PC-9 (cell line): ENCODE measurements around the gene PERCC1. TPM values are rescaled to one million over a fixed set of nuclear protein-coding genes. Genes with fewer than 3 reads are reported as not detected.

Experiments
- BruUV-seq: library from RNA; stranded (reverse); fragments of 400-500 nt; replicated peaks from 2 replicates; lab custom pipeline; 2021; lab: Mats Ljungman, UMichigan
- CTCF ChIA-PET: fragments of 300-600 bp; sonication (Branson Sonifier 250); formaldehyde crosslinking; loops from one replicate; lab custom pipeline; 2022; ENCODE audit warnings: antibody characterized with exemption; lab: Charles Lee
- POLR2A ChIA-PET: fragments of 300-600 bp; sonication (Branson Sonifier 250); formaldehyde crosslinking; loops from one replicate; lab custom pipeline; 2022; ENCODE audit warnings: antibody characterized with exemption; ENCODE audit not compliant: unreplicated experiment; lab: Charles Lee
- DNase-seq, 2 experiments: peaks; one replicate each; pipeline versions ENCODE4 v3.0.0 to v3.0.0-alpha.2; 2015 to 2022; ENCODE audit warnings: mixed read lengths in 1 of 2
- H2AFZ ChIP-seq: fragments of 200-600 bp; sonication (generic); 2 replicates; pipeline ENCODE4 v1.8.1; 2017; ENCODE audit warnings: antibody characterized with exemption
- H3F3A ChIP-seq: fragments of 200-600 bp; sonication (generic); 2 replicates; pipeline ENCODE4 v1.8.1; 2017; ENCODE audit warnings: antibody characterized with exemption, mild to moderate bottlenecking, low read depth; ENCODE audit not compliant: insufficient read depth
- H3K27ac ChIP-seq: fragments of 200-600 bp; sonication (generic); 2 replicates; pipeline ENCODE4 v1.6.1; 2016; ENCODE audit warnings: mixed run types
- H3K27me3 ChIP-seq: fragments of 200-600 bp; sonication (generic); 2 replicates; pipeline ENCODE4 v1.6.1; 2016; ENCODE audit warnings: low read depth, mixed run types; ENCODE audit not compliant: insufficient read depth
- H3K36me3 ChIP-seq: fragments of 200-600 bp; sonication (generic); 2 replicates; pipeline ENCODE4 v1.6.1; 2016; ENCODE audit warnings: low read depth, mixed run types
- H3K4me1 ChIP-seq: fragments of 200-600 bp; sonication (generic); replicated peaks from 2 replicates; pipeline ENCODE4 v1.6.1; 2016; ENCODE audit warnings: mixed run types; ENCODE audit not compliant: insufficient read depth
- H3K4me2 ChIP-seq: fragments of 200-600 bp; sonication (generic); 2 replicates; pipeline ENCODE4 v1.6.1; 2017; ENCODE audit warnings: mixed run types
- H3K4me3 ChIP-seq: fragments of 200-600 bp; sonication (generic); 2 replicates; pipeline ENCODE4 v1.6.1; 2016; ENCODE audit warnings: mixed run types
- H3K79me2 ChIP-seq: fragments of 200-600 bp; sonication (generic); 2 replicates; pipeline ENCODE4 v1.6.1; 2017; ENCODE audit warnings: low read depth, mixed run types
- H3K9me2 ChIP-seq: fragments of 200-600 bp; sonication (generic); 2 replicates; pipeline ENCODE4 v1.8.1; 2017; ENCODE audit warnings: mild to moderate bottlenecking; ENCODE audit not compliant: insufficient read depth
- H3K9me3 ChIP-seq: fragments of 200-600 bp; sonication (generic); 2 replicates; pipeline ENCODE4 v1.8.1; 2016; ENCODE audit warnings: low read depth; ENCODE audit not compliant: insufficient read depth
- H4K20me1 ChIP-seq: fragments of 200-600 bp; sonication (generic); 2 replicates; pipeline ENCODE4 v1.8.1; 2017; ENCODE audit not compliant: insufficient read depth
- CTCF ChIP-seq: fragments of 200-600 bp; sonication (generic); conservative IDR thresholded peaks from 2 replicates; pipeline ENCODE4 v1.6.1; 2017; ENCODE audit warnings: mixed run types, antibody characterized with exemption, mild to moderate bottlenecking, moderate library complexity
- EZH2 ChIP-seq: fragments of 200-600 bp; sonication (generic); IDR thresholded peaks from 2 replicates; pipeline ENCODE4 v1.8.0; 2017; ENCODE audit warnings: antibody characterized with exemption, low read depth
- intact Hi-C: fragments of 100-400 bp; cut with micrococcal nuclease; formaldehyde crosslinking; loops from one replicate; pipeline ENCODE4 v1.10.0; 2022; ENCODE audit not compliant: unreplicated experiment
- total RNA-seq: library from RNA; stranded (reverse); gene quantifications from 2 replicates; pipeline ENCODE4 v1.2.3, GENCODE V29; 2021

The PERCC1 gene
- total RNA-seq, 1 experiment from 2014 or later: not detected

- Histone ChIP-seq H3K79me2 (no peaks in the 10 kb centered on the region), H3K9me3 (no peaks in the 10 kb centered on the region), H3K36me3 (no peaks in the 10 kb centered on the region), H3K4me3 (no peak overlapping the region), H3F3A (no peaks in the 10 kb centered on the region), H3K27me3 (0 out of 2 replicates have a peak, but pooled peaks cover 5% of the 10 kb centered on the region), H3K27ac (no peak overlapping the region), H3K4me1 (no peaks in the 10 kb centered on the region), H4K20me1 (no peaks in the 10 kb centered on the region), H3K4me2 (no peak overlapping the region), H2AFZ (no peak overlapping the region), H3K9me2 (no peaks in the 10 kb centered on the region)
- no TSS peak for BruUV-seq
- TF ChIP-seq EZH2: no peak
- TF ChIP-seq CTCF: no peak
- intact Hi-C loops: no loop called here
- no peak for DNase-seq
- ChIA-PET CTCF (no interaction called here), POLR2A (no interaction called here)
Observed at GRCh38 chr16:1432388-1433262, 1.7 kb downstream of the PERCC1 start.

GRCh38 chr16:1433263-1433560 lies 2.3 kb downstream of the PERCC1 start:
- BruUV-seq: no TSS peak
- no peak overlapping the region for H3K4me2 ChIP-seq
- H3K4me3 ChIP-seq: no peak overlapping the region
- 0 out of 2 replicates have a peak, but pooled peaks cover 5% of the 10 kb centered on the region for H3K27me3 ChIP-seq
- H3F3A ChIP-seq: no peaks in the 10 kb centered on the region
- no peak overlapping the region for H3K27ac ChIP-seq
- TF ChIP-seq EZH2: no peak
- no peak for TF ChIP-seq CTCF
- no peaks in the 10 kb centered on the region for H3K79me2 ChIP-seq
- H3K9me2 ChIP-seq: no peaks in the 10 kb centered on the region
- DNase-seq: no peak
- H3K9me3 ChIP-seq: no peaks in the 10 kb centered on the region
- H4K20me1 ChIP-seq: no peaks in the 10 kb centered on the region
- H2AFZ ChIP-seq: no peak overlapping the region
- ChIA-PET POLR2A (no interaction called here), CTCF (no interaction called here)
- no peaks in the 10 kb centered on the region for H3K36me3 ChIP-seq
- intact Hi-C loops: no loop called here
- no peaks in the 10 kb centered on the region for H3K4me1 ChIP-seq

GRCh38 chr16:1433756-1434155 lies 2.9 kb downstream of the PERCC1 start:
- no peaks in the 10 kb centered on the region for H3K9me3 ChIP-seq
- no peak for DNase-seq
- 0 out of 2 replicates have a peak, but pooled peaks cover 5% of the 10 kb centered on the region for H3K27me3 ChIP-seq
- H3K4me1 ChIP-seq: no peaks in the 10 kb centered on the region
- intact Hi-C loops: no loop called here
- no TSS peak for BruUV-seq
- H3K4me2 ChIP-seq: no peak overlapping the region
- ChIA-PET POLR2A (no interaction called here), CTCF (no interaction called here)
- no peak overlapping the region for H2AFZ ChIP-seq
- TF ChIP-seq CTCF (no peak), EZH2 (no peak)
- no peaks in the 10 kb centered on the region for H3K79me2 ChIP-seq
- no peak overlapping the region for H3K4me3 ChIP-seq
- no peaks in the 10 kb centered on the region for H3F3A ChIP-seq
- no peaks in the 10 kb centered on the region for H3K9me2 ChIP-seq
- no peak overlapping the region for H3K27ac ChIP-seq
- no peaks in the 10 kb centered on the region for H3K36me3 ChIP-seq
- no peaks in the 10 kb centered on the region for H4K20me1 ChIP-seq
